Measurements from ENCODE around the gene MAGEA9B.
"Not testable (repeated sequence)": the region's sequence is repeated elsewhere in the genome, so short reads cannot be mapped to it uniquely, and the experiment has no call there.

Gene MAGEA9B

GRCh38 chrX:149628280-149628679 is 41.0 kb upstream of the MAGEA9B start:
- TF ChIP-seq, protein P1, sequence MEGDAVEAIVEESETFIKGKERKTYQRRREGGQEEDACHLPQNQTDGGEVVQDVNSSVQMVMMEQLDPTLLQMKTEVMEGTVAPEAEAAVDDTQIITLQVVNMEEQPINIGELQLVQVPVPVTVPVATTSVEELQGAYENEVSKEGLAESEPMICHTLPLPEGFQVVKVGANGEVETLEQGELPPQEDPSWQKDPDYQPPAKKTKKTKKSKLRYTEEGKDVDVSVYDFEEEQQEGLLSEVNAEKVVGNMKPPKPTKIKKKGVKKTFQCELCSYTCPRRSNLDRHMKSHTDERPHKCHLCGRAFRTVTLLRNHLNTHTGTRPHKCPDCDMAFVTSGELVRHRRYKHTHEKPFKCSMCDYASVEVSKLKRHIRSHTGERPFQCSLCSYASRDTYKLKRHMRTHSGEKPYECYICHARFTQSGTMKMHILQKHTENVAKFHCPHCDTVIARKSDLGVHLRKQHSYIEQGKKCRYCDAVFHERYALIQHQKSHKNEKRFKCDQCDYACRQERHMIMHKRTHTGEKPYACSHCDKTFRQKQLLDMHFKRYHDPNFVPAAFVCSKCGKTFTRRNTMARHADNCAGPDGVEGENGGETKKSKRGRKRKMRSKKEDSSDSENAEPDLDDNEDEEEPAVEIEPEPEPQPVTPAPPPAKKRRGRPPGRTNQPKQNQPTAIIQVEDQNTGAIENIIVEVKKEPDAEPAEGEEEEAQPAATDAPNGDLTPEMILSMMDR (IDR thresholded peaks at IDR 0.05; ENCODE audit: insufficient read depth, low read depth, low read length, missing control alignments), result no peak
- no peak for DNase-seq (ENCODE audit: low read depth)
- no peak overlapping the region for H3K4me3 ChIP-seq (ENCODE audit: low read depth, low read length)

- not testable (repeated sequence) for DNase-seq (ENCODE audit: low read depth); H3K4me3 ChIP-seq (ENCODE audit: low read depth, low read length)
Measured at GRCh38 chrX:149626829-149627228, 39.6 kb upstream of the MAGEA9B start.

DNA sequence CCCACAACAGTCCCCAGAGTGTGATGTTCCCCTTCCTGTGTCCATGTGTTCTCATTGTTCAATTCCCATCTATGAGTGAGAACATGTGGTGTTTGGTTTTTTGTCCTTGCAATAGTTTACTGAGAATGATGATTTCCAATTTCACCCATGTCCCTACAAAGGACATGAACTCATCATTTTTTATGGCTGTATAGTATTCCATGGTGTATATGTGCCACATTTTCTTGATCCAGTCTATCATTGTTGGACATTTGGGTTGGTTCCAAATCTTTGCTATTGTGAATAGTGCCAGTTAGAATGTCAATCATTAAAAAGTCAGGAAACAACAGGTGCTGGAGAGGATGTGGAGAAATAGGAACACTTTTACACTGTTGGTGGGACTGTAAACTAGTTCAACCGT is 32.4 kb upstream of the MAGEA9B start:
- DNase-seq (ENCODE audit: low read depth); H3K4me3 ChIP-seq (ENCODE audit: low read depth, low read length): not testable (repeated sequence)

DNA sequence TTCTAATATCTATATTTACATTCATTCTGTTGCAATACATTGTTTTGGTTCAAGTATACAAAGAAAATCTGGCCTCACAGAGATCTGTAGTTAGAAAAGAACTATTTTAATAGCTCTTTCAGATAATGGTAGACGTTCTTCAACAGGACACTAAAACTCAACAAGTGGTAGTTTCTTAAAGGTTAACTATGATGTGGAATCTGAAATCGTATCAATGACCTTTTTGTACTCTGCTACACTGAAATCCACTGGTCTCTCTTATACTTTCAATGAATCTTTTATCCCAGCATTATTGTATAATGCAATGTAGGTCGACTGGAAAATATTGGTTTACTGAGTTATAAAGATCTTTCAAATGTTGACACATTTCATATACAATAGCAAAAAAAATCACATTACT is 31.6 kb upstream of the MAGEA9B start:
- TF ChIP-seq, protein P1 (IDR thresholded peaks at IDR 0.05; ENCODE audit: insufficient read depth, low read depth, low read length, missing control alignments), result no peak
- no peak overlapping the region for H3K4me3 ChIP-seq (ENCODE audit: low read depth, low read length)
- DNase-seq (ENCODE audit: low read depth), result no peak

GRCh38 chrX:149611623-149612175 is 24.4 kb upstream of the MAGEA9B start:
- DNase-seq (ENCODE audit: low read depth), result no peak
- H3K4me3 ChIP-seq (ENCODE audit: low read depth, low read length), result no peak overlapping the region
- TF ChIP-seq, protein P1 (IDR thresholded peaks at IDR 0.05; ENCODE audit: insufficient read depth, low read depth, low read length, missing control alignments), result no peak

DNA sequence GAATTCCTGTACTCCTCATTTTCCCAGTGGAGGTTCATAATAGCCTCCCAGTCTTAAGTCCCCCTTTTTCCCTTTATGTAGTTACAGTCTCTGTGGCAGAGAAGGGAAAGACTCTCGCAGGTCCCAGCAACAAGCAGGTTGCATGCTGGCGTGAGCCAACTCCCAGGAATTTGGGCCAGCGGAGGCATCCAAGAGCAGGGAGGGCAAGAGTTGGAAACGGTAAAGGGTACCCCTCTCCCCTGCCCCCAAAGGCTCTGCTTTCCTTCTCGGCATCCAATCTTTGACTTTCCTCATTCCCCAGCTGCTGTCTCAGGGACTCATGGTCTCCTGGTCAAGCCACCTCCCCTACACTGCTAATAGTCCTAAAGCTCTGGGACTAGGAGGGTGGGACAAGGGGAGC is 23.3 kb upstream of the MAGEA9B start:
- TF ChIP-seq, protein P1 (IDR thresholded peaks at IDR 0.05; ENCODE audit: insufficient read depth, low read depth, low read length, missing control alignments), result no peak
- H3K4me3 ChIP-seq (ENCODE audit: low read depth, low read length), result no peak overlapping the region
- no peak for DNase-seq (ENCODE audit: low read depth)

DNA sequence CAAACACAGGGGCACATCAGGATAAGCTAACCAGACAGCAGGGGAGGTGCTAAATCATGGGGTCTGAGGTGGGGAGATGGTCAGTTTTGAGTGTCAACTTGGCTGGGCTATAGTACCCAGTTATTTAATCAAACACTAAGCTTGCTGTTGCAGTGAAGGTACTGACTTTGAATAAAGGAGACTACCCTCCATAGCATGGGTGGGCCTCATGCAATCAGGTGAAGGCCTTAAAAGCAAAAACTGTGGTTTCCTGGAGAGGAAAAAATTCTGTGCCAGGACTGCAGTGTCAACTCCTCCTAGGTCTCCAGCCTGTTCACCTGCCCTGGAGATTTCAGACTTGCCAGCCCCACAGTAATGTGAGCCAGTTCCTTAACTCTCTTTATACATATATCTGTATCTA is 20.4 kb upstream of the MAGEA9B start:
- TF ChIP-seq, protein P1 (IDR thresholded peaks at IDR 0.05; ENCODE audit: insufficient read depth, low read depth, low read length, missing control alignments), result no peak
- no peak for DNase-seq (ENCODE audit: low read depth)
- H3K4me3 ChIP-seq (ENCODE audit: low read depth, low read length), result no peak overlapping the region

DNA sequence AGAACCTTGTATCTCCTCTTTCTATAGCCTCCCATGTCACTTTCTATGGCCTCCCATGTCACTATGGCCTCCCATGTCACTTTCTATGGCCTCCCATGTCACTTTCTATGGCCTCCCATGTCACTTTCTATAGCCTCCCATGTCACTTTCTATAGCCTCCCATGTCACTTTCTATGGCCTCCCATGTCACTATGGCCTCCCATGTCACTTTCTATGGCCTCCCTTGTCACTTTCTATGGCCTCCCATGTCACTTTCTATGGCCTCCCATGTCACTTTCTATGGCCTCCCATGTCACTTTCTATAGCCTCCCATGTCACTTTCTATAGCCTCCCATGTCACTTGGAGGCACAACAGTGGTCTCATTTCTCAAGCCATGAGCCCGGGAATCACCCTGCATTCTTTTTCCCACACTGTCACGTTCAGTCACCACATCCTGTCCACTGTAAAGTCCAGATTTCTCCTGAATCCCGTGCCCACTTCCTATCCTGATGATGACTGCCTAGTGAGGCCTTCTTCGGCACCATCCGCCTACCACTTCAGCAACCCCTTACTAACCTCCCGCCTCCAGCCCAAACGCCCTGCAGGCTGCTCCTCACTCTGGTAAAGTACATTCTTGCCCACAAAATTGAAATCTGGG is 18.1 kb upstream of the MAGEA9B start:
- not testable (repeated sequence) for H3K4me3 ChIP-seq (ENCODE audit: low read depth, low read length); DNase-seq (ENCODE audit: low read depth)
